IPS DF 4.7 (cell line): ENCODE measurements around the gene ALOX5AP.
"Not testable (repeated sequence)": the region's sequence is repeated elsewhere in the genome, so short reads cannot be mapped to it uniquely, and the experiment has no call there.

Source experiments
- DNase-seq: peaks from one replicate; pipeline ENCODE4 v3.0.0-alpha.2; 2013; ENCODE audit warnings: low spot score; ENCODE audit errors: extremely low read depth

The ALOX5AP gene

GRCh38 chr13:30737511-30738337, 2.4 kb downstream of the ALOX5AP start:
- no peak for DNase-seq

DNA sequence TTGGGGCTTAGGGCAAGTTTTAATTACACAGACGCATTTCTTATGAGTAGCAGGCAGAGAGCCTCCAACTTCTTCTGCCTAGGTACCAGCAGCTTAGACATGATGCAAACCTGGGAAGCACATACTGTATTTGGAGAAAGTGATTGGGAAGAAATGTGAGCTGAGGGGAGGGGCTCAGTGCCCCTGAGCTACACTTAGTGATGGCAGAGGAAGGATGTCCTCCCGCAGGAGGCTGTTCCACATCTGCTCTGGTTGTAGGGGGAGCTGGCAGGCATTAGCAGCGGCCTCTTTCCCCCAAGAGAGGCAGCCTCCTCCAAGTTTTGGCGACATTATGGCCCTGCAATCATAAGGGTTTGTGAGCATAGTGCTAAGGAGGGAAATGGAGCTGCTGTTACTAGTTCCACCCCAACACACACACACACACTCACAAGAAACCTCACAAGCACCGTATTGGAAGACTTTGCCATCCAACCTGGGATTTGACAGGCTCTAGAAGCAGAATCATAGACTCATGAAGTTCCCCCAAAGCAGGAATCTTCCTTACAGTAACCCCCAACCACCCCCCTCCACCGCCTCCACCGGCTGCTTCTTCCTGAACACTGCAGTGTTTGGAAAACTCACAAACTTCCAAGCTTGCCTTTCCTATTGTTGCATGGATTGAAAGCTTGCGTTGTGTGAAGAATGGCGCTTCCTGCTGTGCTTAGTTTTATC, 3.3 kb downstream of the ALOX5AP start:
- DNase-seq = no peak

DNA sequence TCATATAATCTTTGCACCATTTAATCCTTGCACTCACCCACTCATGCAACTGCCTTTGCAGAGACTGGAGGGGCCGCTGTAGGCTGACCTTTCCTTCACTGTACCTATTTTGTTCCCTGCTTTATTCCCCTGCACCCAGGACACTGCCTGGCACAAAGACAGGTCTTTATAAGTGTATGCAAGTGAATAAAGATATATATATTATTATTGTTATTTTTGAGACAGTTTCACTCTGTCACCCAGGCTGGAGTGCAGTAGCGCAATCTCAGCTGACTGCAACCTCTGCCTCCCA, 3.8 kb downstream of the ALOX5AP start:
- no peak for DNase-seq

- no peak for DNase-seq
These were observed 4.7 kb downstream of the ALOX5AP start for GRCh38 chr13:30739761-30740642.

DNA sequence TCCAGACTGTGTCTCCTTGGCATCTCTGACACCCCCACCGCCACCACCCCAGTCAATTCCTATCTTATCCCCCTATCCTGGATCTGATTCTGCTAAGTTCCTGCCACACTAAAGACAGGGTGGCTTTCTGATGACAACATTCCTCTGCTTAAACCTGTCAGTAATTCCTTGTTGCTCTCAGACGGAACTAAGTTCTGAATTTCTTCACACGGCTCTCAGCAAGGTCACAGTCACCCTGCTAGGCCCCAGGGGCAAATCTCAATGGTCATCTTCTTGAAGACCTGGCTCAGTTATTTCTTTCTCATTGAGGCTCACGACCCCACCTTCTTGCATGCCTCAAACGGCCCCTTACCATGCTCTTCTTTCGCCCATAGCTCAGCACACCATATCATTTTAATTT, 7.6 kb downstream of the ALOX5AP start:
- DNase-seq = no peak

DNA sequence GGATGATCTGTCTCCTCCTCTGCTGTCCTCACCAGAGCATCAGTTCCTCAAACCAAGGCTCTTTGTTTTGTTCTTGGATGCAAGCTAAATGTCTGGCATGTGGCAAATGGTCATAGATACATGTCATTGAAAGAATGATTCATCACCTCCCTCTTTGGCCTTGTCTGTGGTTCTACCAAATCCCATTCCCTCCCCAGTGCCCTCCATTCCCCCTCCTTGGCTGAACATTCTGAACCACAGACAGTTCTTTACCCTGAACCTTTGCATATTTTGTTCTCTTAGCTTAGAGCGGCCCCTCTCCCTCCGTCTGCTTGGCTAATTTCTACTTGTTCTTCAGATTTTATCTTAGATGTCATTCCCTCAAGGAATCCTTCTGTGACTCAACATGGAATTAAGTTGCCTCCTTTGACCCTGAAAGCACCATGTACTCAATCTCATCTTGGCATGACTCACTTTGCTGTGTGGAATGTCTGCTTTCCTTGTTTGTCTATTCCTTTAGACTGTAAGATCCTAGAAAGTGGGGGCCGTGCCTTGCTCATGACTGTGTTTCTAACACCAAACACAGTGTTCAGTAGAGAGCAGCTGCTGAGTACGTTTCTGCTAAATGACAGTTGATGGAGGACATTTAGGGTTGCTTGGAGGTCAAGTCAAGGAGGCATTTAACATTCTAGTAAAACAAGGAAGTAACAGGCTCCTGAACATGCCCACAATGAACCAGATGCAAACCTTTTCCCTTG, 8.1 kb downstream of the ALOX5AP start:
- no peak for DNase-seq

DNA sequence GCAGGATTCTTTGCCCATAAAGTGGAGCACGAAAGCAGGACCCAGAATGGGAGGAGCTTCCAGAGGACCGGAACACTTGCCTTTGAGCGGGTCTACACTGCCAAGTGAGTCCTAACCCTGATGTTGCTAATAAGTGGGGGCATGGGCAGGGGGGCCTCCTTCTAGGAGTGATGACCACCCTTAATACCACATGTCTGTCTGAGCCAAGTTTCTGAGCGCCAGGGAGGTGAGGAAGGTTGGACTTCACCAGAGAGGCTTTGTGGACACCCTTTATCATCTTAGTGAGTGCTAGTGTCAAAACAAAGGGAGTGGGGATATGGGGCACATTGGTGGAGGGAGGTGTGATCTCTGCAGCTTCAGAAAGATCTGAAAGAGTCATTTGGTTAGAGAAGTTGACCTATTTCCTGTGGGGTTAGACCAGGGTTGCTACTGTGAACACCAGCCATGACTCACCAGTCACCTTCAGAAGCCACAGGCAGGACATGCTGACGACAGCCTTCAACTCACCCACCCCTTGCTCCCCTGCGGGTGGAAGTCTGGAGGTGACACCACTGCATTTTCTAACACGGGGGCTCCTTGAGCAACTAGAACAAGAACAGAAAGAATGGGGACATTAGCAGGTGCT, 8.8 kb downstream of the ALOX5AP start:
- no peak for DNase-seq

- DNase-seq = no peak
These were observed 9.3 kb downstream of the ALOX5AP start for GRCh38 chr13:30744681-30745077.

DNA sequence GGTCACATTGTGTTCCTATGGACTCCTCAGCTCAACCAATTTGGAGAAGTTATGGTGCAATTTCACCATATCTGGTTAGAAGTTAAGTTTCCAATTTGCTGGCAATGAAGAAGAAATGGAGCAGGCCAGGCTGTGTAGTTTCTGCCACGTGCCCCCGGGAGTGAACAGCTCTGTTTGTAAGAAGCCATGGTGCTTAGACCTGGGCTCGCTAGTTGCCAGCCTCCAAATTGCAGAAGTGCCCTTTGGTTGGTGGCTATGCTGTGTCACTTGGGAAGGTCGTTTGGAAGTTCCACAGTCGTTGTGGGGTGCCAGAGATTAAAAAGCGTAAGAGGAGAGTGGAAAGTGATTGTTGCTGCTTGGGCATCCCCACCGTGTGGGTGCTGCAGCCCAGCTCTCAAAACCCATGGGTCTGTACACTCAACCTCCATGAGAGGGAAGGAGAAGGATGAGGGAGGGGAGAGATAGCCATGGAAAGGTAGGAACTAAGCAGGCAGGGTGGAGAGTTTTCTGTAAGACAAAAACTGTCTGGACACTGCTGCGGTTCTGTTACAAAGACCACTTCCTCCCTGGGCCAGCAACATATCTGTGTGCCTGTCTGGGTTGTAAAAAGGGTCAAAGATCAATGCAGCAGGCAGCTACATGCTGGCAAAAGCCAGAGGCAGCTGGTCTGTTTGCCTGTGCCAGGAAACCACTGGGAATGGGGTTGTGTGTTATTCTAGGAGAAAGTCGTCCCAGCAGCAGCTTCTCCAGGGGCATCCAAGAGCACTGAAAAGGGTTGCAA, 10.8 kb downstream of the ALOX5AP start:
- DNase-seq = no peak

DNA sequence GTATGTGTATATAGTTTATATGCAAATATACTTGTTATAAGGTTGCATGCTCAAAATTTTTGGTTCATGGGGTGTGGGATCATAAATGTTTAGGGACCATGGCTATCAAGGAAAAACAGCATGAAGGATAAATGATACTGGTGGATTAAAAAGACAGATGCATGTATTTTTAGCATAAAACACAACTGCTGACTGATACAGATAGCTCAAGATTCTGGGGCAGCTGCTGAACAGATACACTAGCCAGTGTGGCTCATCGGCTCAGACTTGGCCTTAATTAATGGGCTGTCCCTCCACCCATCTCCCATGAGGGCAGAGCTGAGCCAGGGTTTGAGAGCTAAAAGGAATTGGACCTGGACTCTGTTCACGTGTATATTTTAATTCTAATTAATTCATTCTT, 11.4 kb downstream of the ALOX5AP start:
- DNase-seq = no peak

GRCh38 chr13:30747845-30748244, 12.5 kb downstream of the ALOX5AP start:
- DNase-seq = not testable (repeated sequence)

GRCh38 chr13:30748717-30749116, 13.4 kb downstream of the ALOX5AP start:
- no peak for DNase-seq

- no peak for DNase-seq
These were observed 14.7 kb downstream of the ALOX5AP start for GRCh38 chr13:30750036-30750435.

GRCh38 chr13:30751183-30751933, 16.0 kb downstream of the ALOX5AP start:
- DNase-seq = no peak

GRCh38 chr13:30752201-30752797, 17.0 kb downstream of the ALOX5AP start:
- no peak for DNase-seq

GRCh38 chr13:30753030-30753616, 17.8 kb downstream of the ALOX5AP start:
- no peak for DNase-seq

DNA sequence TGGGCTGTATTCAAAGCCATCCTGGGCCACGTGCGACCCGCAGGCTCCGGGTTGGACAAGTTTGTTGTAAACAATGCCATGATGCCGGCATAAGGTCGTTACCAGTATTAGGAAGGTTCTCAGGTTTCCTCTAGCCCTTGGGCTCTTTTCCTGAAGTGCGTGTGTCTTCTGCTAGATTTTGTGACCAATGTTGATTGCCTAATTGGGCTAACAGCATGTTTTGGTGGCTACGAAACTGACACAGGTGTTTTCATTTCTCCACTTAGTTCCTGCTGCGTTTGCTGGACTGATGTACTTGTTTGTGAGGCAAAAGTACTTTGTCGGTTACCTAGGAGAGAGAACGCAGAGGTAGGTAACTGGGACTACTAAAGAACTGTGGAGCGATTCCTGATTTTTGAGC, 20.3 kb downstream of the ALOX5AP start:
- no peak for DNase-seq

DNA sequence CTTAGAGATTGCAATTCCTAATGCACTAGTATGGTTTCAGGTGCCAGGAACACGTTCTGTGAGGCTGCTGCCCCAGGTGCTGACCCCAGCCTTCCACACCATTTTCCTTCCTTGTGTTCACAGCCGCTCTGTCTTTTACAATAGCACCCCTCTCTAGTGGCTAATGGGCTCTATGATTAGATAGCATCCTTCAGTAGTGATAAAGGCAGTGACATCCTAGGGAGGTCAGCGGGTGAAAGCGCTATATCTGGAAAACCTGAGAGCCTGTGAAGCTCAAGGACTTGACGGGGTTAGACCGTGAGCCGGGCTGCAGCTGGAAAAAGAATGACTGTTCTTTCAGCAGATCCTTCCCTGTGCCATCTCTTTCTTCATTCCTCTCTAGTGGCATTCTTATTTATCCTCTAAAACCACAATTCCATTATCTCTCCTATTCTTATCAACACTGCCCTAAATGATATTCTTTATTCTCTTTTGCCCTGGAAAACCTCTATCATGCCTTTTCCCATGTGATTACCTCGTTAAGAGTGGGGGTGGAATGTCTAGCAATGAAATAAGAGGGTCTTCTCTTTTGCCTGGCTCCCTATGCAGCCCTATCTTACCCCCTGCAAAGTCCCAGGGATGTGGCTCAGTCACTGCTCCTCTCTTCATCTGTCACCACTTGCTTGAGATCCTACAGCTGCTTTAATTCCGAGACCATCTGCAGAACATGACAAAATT, 21.8 kb downstream of the ALOX5AP start:
- no peak for DNase-seq
